ENCODE data around the gene SCG5. TPM values are rescaled to one million over a fixed set of nuclear protein-coding genes. Genes with fewer than 3 reads are reported as not detected.

SCG5 gene
- total and polyA plus RNA-seq, 2 of the 13 experiments (the other 11 are each of a cell fraction or from before 2014, with no cell fraction given) = 2.3 to 3.5 TPM

GRCh38 chr15:32677238-32677750 lies 35.8 kb downstream of the SCG5 start (continued):
- TF ChIP-seq ZBTB34 (CRISPR knock-in tag; IDR thresholded peaks at IDR 0.05) (no peak), ZC3H13 (CRISPR knock-in tag; IDR thresholded peaks at IDR 0.05) (no peak), ISX (CRISPR knock-in tag; conservative IDR thresholded peaks at IDR 0.05) (no peak), HIC2 (CRISPR knock-in tag; IDR thresholded peaks at IDR 0.05; ENCODE audit: low read depth) (no peak), ZNF264 (CRISPR knock-in tag; IDR thresholded peaks at IDR 0.05) (no peak), E2F2 (CRISPR knock-in tag; IDR thresholded peaks at IDR 0.05; ENCODE audit: borderline replicate concordance) (no peak), ZNF326 (CRISPR knock-in tag; IDR thresholded peaks at IDR 0.05; ENCODE audit: borderline replicate concordance) (no peak), TAF1 (CRISPR knock-in tag; IDR thresholded peaks at IDR 0.05) (peak; percentile 22; the same call in 1 of the 2 replicates), IRX3 (CRISPR knock-in tag; IDR thresholded peaks at IDR 0.05; ENCODE audit: borderline replicate concordance, low read depth) (no peak), MED1 (CRISPR knock-in tag; IDR thresholded peaks at IDR 0.05) (peak; percentile 50), RAD51 (IDR thresholded peaks at IDR 0.05; ENCODE audit: borderline replicate concordance) (no peak), PRPF4 (IDR thresholded peaks at IDR 0.05; ENCODE audit: low read depth, low read length, poor library complexity, severe bottlenecking) (no peak), SRSF9 (IDR thresholded peaks at IDR 0.05; ENCODE audit: borderline replicate concordance, insufficient read depth, low read depth, low read length, poor library complexity, severe bottlenecking) (no peak), ZNF652 (CRISPR knock-in tag; IDR thresholded peaks at IDR 0.05; ENCODE audit: borderline replicate concordance, low read depth) (peak; percentile 8; the same call in 1 of the 2 replicates), SAP130 (CRISPR knock-in tag; IDR thresholded peaks at IDR 0.05; ENCODE audit: low read depth) (peak; percentile 63), YEATS2 (CRISPR knock-in tag; IDR thresholded peaks at IDR 0.05; ENCODE audit: borderline replicate concordance) (no peak), ZNF256 (CRISPR knock-in tag; conservative IDR thresholded peaks at IDR 0.05) (no peak), ZNF660 (CRISPR knock-in tag; IDR thresholded peaks at IDR 0.05; ENCODE audit: borderline replicate concordance, low read depth) (no peak), MTERF4 (CRISPR knock-in tag; IDR thresholded peaks at IDR 0.05) (no peak), ZNF335 (CRISPR knock-in tag; IDR thresholded peaks at IDR 0.05) (peak; percentile 57), PREB (CRISPR knock-in tag; IDR thresholded peaks at IDR 0.05) (no peak), THAP8 (CRISPR knock-in tag; IDR thresholded peaks at IDR 0.05; ENCODE audit: borderline replicate concordance) (no peak), ADNP (CRISPR knock-in tag; IDR thresholded peaks at IDR 0.05) (no peak), ZNF3 (CRISPR knock-in tag; IDR thresholded peaks at IDR 0.05) (no peak), SRY (CRISPR knock-in tag; IDR thresholded peaks at IDR 0.05) (no peak)
